ENCODE results near the gene SPAG9. TPM values are rescaled to one million over a fixed set of nuclear protein-coding genes. Genes with fewer than 3 reads are reported as not detected.
"Not testable (repeated sequence)": the region's sequence is repeated elsewhere in the genome, so short reads cannot be mapped to it uniquely, and the experiment has no call there.

The SPAG9 gene
- total RNA-seq, 4 donors from 2014 or later = 39.4 to 211 (median 107) TPM

- H3K4me3 ChIP-seq = no peak overlapping the region
- no peak for DNase-seq
- H3K27me3 ChIP-seq = no peaks in the 10 kb centered on the region
- no peaks in the 10 kb centered on the region for H3K9me3 ChIP-seq
- H3K4me1 ChIP-seq = no peaks in the 10 kb centered on the region
- H3K27ac ChIP-seq = no peak overlapping the region
- H3K36me3 ChIP-seq = no peaks in the 10 kb centered on the region
- intact Hi-C loops (cut with DNase I; ENCODE audit: low total_unique reads) = no loop called here
- TF ChIP-seq CTCF (IDR thresholded peaks at IDR 0.05) (no peak), POLR2A (IDR thresholded peaks at IDR 0.05) (no peak)
These were observed 22.8 kb downstream of the SPAG9 start for GRCh38 chr17:51097708-51098446.

- intact Hi-C loops (cut with DNase I; ENCODE audit: low total_unique reads) = no loop called here
- no peak overlapping the region for H3K27ac ChIP-seq
These were observed 29.0 kb downstream of the SPAG9 start for GRCh38 chr17:51091635-51092034.

GRCh38 chr17:51088868-51089267 is 31.8 kb downstream of the SPAG9 start:
- H3K9me3 ChIP-seq; H3K36me3 ChIP-seq; H3K4me1 ChIP-seq; DNase-seq; intact Hi-C loops (cut with DNase I; ENCODE audit: low total_unique reads); H3K27ac ChIP-seq; H3K4me3 ChIP-seq; H3K27me3 ChIP-seq: not testable (repeated sequence)

More at GRCh38 chr17:51091635-51092034, 29.0 kb downstream of the SPAG9 start:
- Histone ChIP-seq H3K27me3 (no peaks in the 10 kb centered on the region), H3K36me3 (no peaks in the 10 kb centered on the region), H3K4me1 (no peaks in the 10 kb centered on the region), H3K4me3 (no peak overlapping the region), H3K9me3 (no peaks in the 10 kb centered on the region)
- no peak for DNase-seq
- TF ChIP-seq POLR2A (IDR thresholded peaks at IDR 0.05) (no peak), CTCF (IDR thresholded peaks at IDR 0.05) (no peak)

GRCh38 chr17:51088287-51088686 is 32.4 kb downstream of the SPAG9 start:
- Histone ChIP-seq H3K27ac (no peak overlapping the region), H3K4me3 (no peak overlapping the region), H3K9me3 (no peaks in the 10 kb centered on the region), H3K36me3 (no peaks in the 10 kb centered on the region), H3K4me1 (no peaks in the 10 kb centered on the region), H3K27me3 (no peaks in the 10 kb centered on the region)
- intact Hi-C loops (cut with DNase I; ENCODE audit: low total_unique reads) = no loop called here
- TF ChIP-seq CTCF (IDR thresholded peaks at IDR 0.05) (no peak), POLR2A (IDR thresholded peaks at IDR 0.05) (no peak)
- no peak for DNase-seq

GRCh38 chr17:51087072-51087757 is 33.5 kb downstream of the SPAG9 start:
- no peak for TF ChIP-seq CTCF (IDR thresholded peaks at IDR 0.05)
- TF ChIP-seq POLR2A (IDR thresholded peaks at IDR 0.05) = no peak
- DNase-seq = no peak
- H3K9me3 ChIP-seq = no peaks in the 10 kb centered on the region
- no peak overlapping the region for H3K4me3 ChIP-seq
- no peak overlapping the region for H3K27ac ChIP-seq
- no peaks in the 10 kb centered on the region for H3K36me3 ChIP-seq
- H3K27me3 ChIP-seq = no peaks in the 10 kb centered on the region
- H3K4me1 ChIP-seq = no peaks in the 10 kb centered on the region
- intact Hi-C loops (cut with DNase I; ENCODE audit: low total_unique reads) = no loop called here
